ENCODE measurements around the gene ATG12. TPM values are rescaled to one million over a fixed set of nuclear protein-coding genes. Genes with fewer than 3 reads are reported as not detected.
"Not testable (repeated sequence)": the region's sequence is repeated elsewhere in the genome, so short reads cannot be mapped to it uniquely, and the experiment has no call there.

The ATG12 gene
- total RNA-seq, 1 experiment from 2014 or later = 48.7 TPM

DNA sequence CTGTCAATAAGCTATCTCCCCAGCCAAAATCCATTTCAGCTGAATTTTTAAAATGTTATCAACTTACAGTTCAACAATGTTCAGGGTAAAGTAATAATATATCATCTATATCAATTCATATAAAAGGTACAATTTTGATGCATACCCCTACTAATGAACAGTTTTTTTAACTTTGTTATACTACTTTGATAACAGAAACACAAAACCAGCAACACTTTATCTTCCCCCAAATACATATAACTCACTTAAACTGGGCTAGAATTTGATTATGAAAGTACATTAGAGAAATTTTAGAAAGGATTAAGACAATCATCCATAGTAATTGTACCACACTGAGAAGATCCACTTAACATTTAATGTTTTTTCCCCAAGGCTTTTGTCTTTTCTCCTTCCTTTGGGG is 30.0 kb downstream of the ATG12 start:
- CTCF ChIA-PET = no interaction called here
- H3K36me3 ChIP-seq (ENCODE audit: low read depth) = no peaks in the 10 kb centered on the region
- H3K4me1 ChIP-seq (replicated peaks; ENCODE audit: insufficient read depth) = peaks cover 10% of the 10 kb centered on the region
- no peak overlapping the region for H3K27ac ChIP-seq
- TF ChIP-seq EZH2 (IDR thresholded peaks at IDR 0.05; ENCODE audit: low read depth) (no peak), CTCF (conservative IDR thresholded peaks at IDR 0.05) (no peak)
- H3K79me2 ChIP-seq (ENCODE audit: low read depth) = no peaks in the 10 kb centered on the region
- no TSS peak for BruUV-seq (replicated peaks)
- no peak for DNase-seq
- intact Hi-C loops (cut with micrococcal nuclease; ENCODE audit: unreplicated experiment) = no loop called here
- no peaks in the 10 kb centered on the region for H4K20me1 ChIP-seq (ENCODE audit: insufficient read depth)
- H3K4me3 ChIP-seq = no peak overlapping the region
- POLR2A ChIA-PET (ENCODE audit: unreplicated experiment) = no interaction called here
- H2AFZ ChIP-seq = no peak overlapping the region
- no peaks in the 10 kb centered on the region for H3K9me3 ChIP-seq (ENCODE audit: insufficient read depth, low read depth)
- no peaks in the 10 kb centered on the region for H3F3A ChIP-seq (ENCODE audit: insufficient read depth, low read depth)
- no peaks in the 10 kb centered on the region; the same call in 1 of the 2 replicates for H3K9me2 ChIP-seq (ENCODE audit: insufficient read depth)
- H3K27me3 ChIP-seq (ENCODE audit: insufficient read depth, low read depth) = no peaks in the 10 kb centered on the region
- H3K4me2 ChIP-seq = no peak overlapping the region

GRCh38 chr5:115810761-115811160 is 30.6 kb downstream of the ATG12 start:
- POLR2A ChIA-PET (ENCODE audit: unreplicated experiment) = interaction anchor here (0.6 kb wide), 1 partner anchor 266 kb away, joined by 3 read pairs; the partner anchor contains the start of gene FEM1C
- TF ChIP-seq CTCF (conservative IDR thresholded peaks at IDR 0.05) (no peak), EZH2 (IDR thresholded peaks at IDR 0.05; ENCODE audit: low read depth) (no peak)
- H3K27me3 ChIP-seq (ENCODE audit: insufficient read depth, low read depth) = no peaks in the 10 kb centered on the region
- H3K79me2 ChIP-seq (ENCODE audit: low read depth) = no peaks in the 10 kb centered on the region
- H3K36me3 ChIP-seq (ENCODE audit: low read depth) = no peaks in the 10 kb centered on the region
- no peak overlapping the region for H3K4me3 ChIP-seq
- no peaks in the 10 kb centered on the region for H3K9me3 ChIP-seq (ENCODE audit: insufficient read depth, low read depth)
- no peak overlapping the region for H2AFZ ChIP-seq
- H3K27ac ChIP-seq = no peak overlapping the region
- H3K4me2 ChIP-seq = no peak overlapping the region
- CTCF ChIA-PET = no interaction called here
- DNase-seq = no peak
- no TSS peak for BruUV-seq (replicated peaks)
- H3F3A ChIP-seq (ENCODE audit: insufficient read depth, low read depth) = no peaks in the 10 kb centered on the region
- H3K9me2 ChIP-seq (ENCODE audit: insufficient read depth) = no peaks in the 10 kb centered on the region; the same call in 1 of the 2 replicates
- intact Hi-C loops (cut with micrococcal nuclease; ENCODE audit: unreplicated experiment) = no loop called here
- peaks cover 10% of the 10 kb centered on the region for H3K4me1 ChIP-seq (replicated peaks; ENCODE audit: insufficient read depth)
- no peaks in the 10 kb centered on the region for H4K20me1 ChIP-seq (ENCODE audit: insufficient read depth)

DNA sequence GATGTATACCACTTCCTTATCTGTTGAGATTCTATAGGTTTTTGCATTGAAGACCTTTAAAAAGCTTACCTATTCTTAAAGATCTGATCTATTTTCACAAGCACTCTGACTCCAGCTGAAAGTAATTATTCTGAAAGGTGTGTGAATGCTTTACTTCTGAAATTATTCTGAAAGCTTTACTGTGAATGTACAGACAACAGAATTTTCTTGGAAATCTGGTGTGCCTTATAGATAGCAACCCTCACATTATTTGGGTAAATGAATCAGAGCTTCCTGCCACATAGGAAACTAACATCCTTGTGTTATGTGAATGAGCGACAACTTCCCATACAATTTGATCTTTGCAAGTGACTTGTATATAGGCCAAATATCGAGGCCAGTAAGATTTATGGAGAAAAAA is 31.4 kb downstream of the ATG12 start:
- H3F3A ChIP-seq (ENCODE audit: insufficient read depth, low read depth) = no peaks in the 10 kb centered on the region
- no peaks in the 10 kb centered on the region for H3K27me3 ChIP-seq (ENCODE audit: insufficient read depth, low read depth)
- H3K9me3 ChIP-seq (ENCODE audit: insufficient read depth, low read depth) = no peaks in the 10 kb centered on the region
- no peak overlapping the region for H3K27ac ChIP-seq
- no peak overlapping the region for H3K4me2 ChIP-seq
- no peaks in the 10 kb centered on the region for H4K20me1 ChIP-seq (ENCODE audit: insufficient read depth)
- DNase-seq = no peak
- H2AFZ ChIP-seq = no peak overlapping the region
- no peaks in the 10 kb centered on the region; the same call in 1 of the 2 replicates for H3K9me2 ChIP-seq (ENCODE audit: insufficient read depth)
- no peak overlapping the region for H3K4me3 ChIP-seq
- no peaks in the 10 kb centered on the region for H3K36me3 ChIP-seq (ENCODE audit: low read depth)
- BruUV-seq (replicated peaks) = no TSS peak
- TF ChIP-seq EZH2 (IDR thresholded peaks at IDR 0.05; ENCODE audit: low read depth) (no peak), CTCF (conservative IDR thresholded peaks at IDR 0.05) (no peak)
- peaks cover 10% of the 10 kb centered on the region for H3K4me1 ChIP-seq (replicated peaks; ENCODE audit: insufficient read depth)
- H3K79me2 ChIP-seq (ENCODE audit: low read depth) = no peaks in the 10 kb centered on the region
- intact Hi-C loops (cut with micrococcal nuclease; ENCODE audit: unreplicated experiment) = no loop called here
- ChIA-PET CTCF (no interaction called here), POLR2A (ENCODE audit: unreplicated experiment) (no interaction called here)

DNA sequence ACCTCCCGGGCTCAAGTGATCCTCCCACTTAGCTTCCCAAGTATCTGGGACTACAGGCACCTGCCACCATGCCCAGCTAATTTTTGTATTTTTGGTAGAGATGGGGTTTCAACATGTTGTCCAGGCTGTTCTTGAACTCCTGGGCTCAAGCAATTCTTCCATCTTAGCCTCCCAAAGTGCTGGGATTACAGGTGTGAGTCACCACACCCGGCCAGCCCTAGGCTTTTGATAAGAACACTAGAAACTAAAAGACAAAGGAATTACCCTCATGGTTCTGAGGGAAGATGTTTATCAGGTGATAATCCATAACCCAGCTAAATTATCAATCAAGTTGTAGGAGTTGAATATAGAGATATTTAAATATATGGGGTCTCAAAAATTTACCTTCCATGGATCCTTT is 33.3 kb downstream of the ATG12 start:
- H3K36me3 ChIP-seq (ENCODE audit: low read depth); H3K4me3 ChIP-seq; H3K4me2 ChIP-seq; H3K4me1 ChIP-seq (replicated peaks; ENCODE audit: insufficient read depth); H3K27ac ChIP-seq; H3K9me3 ChIP-seq (ENCODE audit: insufficient read depth, low read depth); DNase-seq; H3K9me2 ChIP-seq (ENCODE audit: insufficient read depth); H3K27me3 ChIP-seq (ENCODE audit: insufficient read depth, low read depth); H3F3A ChIP-seq (ENCODE audit: insufficient read depth, low read depth); BruUV-seq (replicated peaks); H3K79me2 ChIP-seq (ENCODE audit: low read depth); H2AFZ ChIP-seq; intact Hi-C loops (cut with micrococcal nuclease; ENCODE audit: unreplicated experiment); POLR2A ChIA-PET (ENCODE audit: unreplicated experiment); H4K20me1 ChIP-seq (ENCODE audit: insufficient read depth); CTCF ChIA-PET: not testable (repeated sequence)

Data from PC-9 (cell line).